ENCODE measurements around the gene PSORS1C2.

- TF ChIP-seq GATA3 (IDR thresholded peaks at IDR 0.05; ENCODE audit: low read depth, low read length) (no peak), GATA2 (IDR thresholded peaks at IDR 0.05; ENCODE audit: low read depth, low read length) (no peak)
Observed at GRCh38 chr6:31090275-31090972, 48.4 kb downstream of the PSORS1C2 start.

All from SH-SY5Y (cell line).